Inflammatory macrophage treated with lipopolysaccharide for 1 hour (primary cell): ENCODE results near the gene COL4A1.

Source experiments
- DNase-seq, 2 donors: peaks; one replicate each; pipeline ENCODE4 v3.0.0-alpha.2; 2020 to 2022

The COL4A1 gene

GRCh38 chr13:110107568-110108347, 199.2 kb downstream of the COL4A1 start:
- no peak for DNase-seq

- no peak for DNase-seq
Observed at GRCh38 chr13:110106726-110107125, 200.2 kb downstream of the COL4A1 start.

GRCh38 chr13:110105136-110105535, 201.8 kb downstream of the COL4A1 start:
- DNase-seq = no peak

- no peak for DNase-seq
Observed at GRCh38 chr13:110103534-110103933, 203.4 kb downstream of the COL4A1 start.

- no peak for DNase-seq
Observed at GRCh38 chr13:110103026-110103425, 203.9 kb downstream of the COL4A1 start.

- DNase-seq = no peak
Observed at GRCh38 chr13:110102053-110102452, 204.9 kb downstream of the COL4A1 start.

GRCh38 chr13:110099922-110100321, 207.0 kb downstream of the COL4A1 start:
- no peak for DNase-seq
